ENCODE results near the gene CDC42BPB.

CDC42BPB gene

DNA sequence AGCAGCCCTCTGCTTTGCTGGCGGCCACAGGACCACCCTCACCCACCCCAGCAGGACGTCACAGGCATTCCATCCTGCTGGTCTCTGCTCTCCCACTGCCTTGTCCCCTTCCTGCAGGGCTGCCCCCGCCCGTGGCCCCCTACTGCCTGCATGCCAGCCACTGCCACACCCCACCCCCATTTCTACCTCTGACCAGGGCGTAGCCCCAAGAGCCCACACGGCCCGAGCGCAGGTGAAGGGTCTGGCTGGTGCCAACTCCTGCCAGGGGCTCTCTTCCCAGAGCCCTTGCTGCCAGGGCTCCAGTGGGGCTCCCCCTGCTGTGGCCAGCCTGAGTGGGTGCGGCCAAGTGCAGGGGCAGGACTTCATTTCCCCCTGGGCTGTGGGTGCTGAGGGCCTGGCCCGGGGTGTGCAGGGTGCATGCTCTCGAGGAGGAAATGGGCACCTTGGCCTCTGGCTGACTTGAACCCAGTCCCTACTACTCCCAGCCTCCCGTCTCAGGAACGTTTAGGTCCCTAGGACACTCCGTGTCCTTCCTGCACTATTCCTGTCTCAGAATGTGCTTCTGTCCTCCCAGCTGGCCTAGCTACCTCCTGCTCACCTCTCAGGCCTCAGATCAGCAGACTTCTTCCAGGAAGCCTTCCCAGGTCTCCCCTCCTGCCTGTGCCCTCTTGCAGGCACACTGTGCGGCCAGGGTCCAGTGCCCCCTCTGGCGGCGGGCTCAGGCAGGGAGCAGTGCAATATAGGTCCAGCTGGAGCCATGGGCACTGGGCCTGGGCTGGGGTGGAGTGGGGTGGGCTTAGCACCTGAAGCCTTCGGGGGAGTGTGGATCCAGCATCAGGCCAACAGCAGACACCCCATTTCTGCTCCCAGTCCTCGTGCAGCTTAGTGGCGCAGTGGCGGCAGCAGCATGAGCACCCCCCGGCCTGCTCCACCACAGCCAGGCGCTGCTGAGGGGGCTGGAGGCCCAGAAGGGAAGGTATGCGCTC lies 28.1 kb upstream of the CDC42BPB start:
- no peak for DNase-seq (ENCODE audit: low spot score)
- CTCF ChIA-PET: interaction anchor here (0.7 to 1.4 kb wide), 2 partner anchors 11 to 208 kb away, joined by 3 to 4 read pairs; no protein-coding TSS in a partner anchor
- no peak overlapping the region for H3K27ac ChIP-seq
- TF ChIP-seq, protein P1, sequence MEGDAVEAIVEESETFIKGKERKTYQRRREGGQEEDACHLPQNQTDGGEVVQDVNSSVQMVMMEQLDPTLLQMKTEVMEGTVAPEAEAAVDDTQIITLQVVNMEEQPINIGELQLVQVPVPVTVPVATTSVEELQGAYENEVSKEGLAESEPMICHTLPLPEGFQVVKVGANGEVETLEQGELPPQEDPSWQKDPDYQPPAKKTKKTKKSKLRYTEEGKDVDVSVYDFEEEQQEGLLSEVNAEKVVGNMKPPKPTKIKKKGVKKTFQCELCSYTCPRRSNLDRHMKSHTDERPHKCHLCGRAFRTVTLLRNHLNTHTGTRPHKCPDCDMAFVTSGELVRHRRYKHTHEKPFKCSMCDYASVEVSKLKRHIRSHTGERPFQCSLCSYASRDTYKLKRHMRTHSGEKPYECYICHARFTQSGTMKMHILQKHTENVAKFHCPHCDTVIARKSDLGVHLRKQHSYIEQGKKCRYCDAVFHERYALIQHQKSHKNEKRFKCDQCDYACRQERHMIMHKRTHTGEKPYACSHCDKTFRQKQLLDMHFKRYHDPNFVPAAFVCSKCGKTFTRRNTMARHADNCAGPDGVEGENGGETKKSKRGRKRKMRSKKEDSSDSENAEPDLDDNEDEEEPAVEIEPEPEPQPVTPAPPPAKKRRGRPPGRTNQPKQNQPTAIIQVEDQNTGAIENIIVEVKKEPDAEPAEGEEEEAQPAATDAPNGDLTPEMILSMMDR (conservative IDR thresholded peaks at IDR 0.05; ENCODE audit: low read depth): no peak
- POLR2A ChIA-PET (ENCODE audit: low non-redundant PET): no interaction called here

DNA sequence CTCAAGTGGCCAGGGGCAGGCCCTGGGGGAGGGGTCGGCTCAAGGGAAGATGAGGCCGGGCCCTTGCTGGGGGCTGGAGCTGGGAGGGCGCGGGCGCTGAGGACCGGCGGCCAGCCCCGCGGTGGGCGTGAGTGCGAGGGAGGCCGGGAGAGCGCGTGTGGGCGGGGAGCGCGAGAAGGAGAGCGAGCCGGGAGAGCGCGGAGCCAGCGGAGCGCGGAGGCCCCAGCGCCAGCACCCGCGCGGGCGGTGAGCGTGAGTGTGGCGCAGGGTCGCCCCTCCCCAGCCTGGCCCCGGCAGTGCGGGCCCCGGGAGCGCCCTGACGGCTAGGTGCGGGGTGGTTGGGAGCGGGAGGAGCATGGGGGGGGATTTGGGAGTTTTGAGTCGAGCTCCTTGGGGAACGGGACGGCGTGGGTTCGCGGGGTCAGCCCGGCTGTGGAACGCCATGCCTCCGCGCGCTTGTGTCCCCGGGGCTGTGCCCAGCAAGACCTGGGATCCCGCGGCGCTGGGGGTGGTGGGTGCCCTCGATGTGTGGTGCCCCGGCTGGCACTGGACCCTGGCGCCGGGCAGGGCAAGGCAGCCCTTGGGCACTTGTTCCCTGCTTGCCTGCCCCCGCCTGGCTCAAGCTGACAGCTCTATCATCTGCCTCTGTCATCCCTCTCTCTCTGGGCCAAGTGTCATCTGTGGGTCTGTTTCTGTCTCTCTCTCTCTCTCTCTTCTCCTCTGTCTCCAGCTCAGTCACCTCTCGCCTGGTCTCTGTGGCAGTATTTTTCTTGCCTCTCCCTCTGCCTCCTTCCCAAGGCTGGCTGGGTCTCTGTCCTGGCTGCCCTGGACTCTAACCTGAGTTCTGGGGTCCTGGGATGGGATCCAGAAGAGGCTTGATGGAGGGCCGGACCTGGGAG lies 26.9 kb upstream of the CDC42BPB start, which contains the start of gene LBHD2:
Gene LBHD2, plus strand, starts transcription at position 190 of the 899 bp plus-strand sequence. CDS start 1,803 bp downstream, outside the sequence.
- H3K27ac ChIP-seq: no peak within 1 kb of the TSS
- TF ChIP-seq, protein P1 (conservative IDR thresholded peaks at IDR 0.05; ENCODE audit: low read depth): no peak
- DNase-seq (ENCODE audit: low spot score): no peak
- ChIA-PET POLR2A (ENCODE audit: low non-redundant PET) (no interaction called here), CTCF (interaction anchor here (0.9 kb wide), 1 partner anchor 21 kb away, joined by 3 read pairs; no protein-coding TSS in a partner anchor)

DNA sequence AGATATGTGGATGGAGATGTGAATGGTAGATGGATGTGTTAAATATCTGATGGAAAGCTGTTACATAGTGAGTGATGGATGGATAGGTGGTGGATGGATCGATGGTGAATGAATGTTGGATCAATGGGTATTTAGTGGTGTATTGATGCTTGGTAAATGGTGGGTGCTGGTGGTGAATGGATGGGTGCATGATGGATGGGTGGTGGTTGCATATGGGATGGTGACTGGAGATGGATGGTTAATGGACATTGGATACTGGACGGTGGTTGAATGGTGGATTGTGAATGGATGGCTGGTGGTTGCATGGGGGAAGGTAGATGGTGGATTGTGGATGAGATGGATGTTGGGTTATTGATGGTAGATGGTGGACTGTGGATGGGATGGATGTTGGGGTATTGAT lies 24.6 kb upstream of the CDC42BPB start:
- no peak for DNase-seq (ENCODE audit: low spot score)
- CTCF ChIA-PET: no interaction called here
- POLR2A ChIA-PET (ENCODE audit: low non-redundant PET): no interaction called here
- TF ChIP-seq, protein P1 (conservative IDR thresholded peaks at IDR 0.05; ENCODE audit: low read depth): no peak
- H3K27ac ChIP-seq: no peak overlapping the region

DNA sequence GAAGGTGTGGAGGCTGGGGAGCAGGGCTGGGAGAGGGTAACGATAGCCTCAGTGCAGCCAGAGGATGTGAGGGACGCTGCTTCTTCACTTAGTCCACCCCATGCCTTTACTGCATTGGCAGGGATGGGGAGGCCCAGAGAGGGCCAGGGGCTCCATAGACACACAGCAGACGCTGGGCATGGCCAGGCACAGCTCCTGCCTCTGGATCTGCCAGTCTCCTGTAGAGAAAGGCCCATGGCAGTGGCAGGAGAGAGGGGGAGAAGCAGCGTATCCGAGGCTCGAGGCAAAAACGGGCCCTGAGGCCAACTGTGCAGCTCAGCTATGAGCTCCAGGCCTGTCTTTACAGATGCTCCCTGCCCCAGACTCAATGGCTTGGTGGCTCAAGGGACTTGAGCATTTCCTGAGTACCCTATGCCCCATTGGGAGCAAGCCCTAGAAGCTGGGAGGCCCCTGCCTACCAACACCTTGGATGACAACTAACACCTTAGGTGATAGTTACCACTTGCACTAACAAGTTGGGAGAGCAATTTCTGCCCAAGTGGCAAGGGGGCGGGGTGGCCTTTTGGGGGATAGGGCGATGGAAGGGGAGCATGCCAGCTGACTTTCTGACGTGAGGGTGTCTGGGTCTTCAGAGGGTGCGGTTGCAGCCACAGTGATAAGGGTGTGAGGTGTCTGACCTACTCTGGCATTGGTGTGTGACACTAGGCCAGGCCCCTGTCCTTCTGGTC lies 21.7 kb upstream of the CDC42BPB start:
- TF ChIP-seq, protein P1 (conservative IDR thresholded peaks at IDR 0.05; ENCODE audit: low read depth): no peak
- no peak for DNase-seq (ENCODE audit: low spot score)
- ChIA-PET POLR2A (ENCODE audit: low non-redundant PET) (no interaction called here), CTCF (interaction anchor here (0.6 to 1.4 kb wide), 11 partner anchors 8 to 464 kb away, joined by 3 to 7 read pairs (median 3); no protein-coding TSS in a partner anchor)
- no peak overlapping the region for H3K27ac ChIP-seq

- CTCF ChIA-PET: interaction anchor here (0.6 to 1.4 kb wide), 9 partner anchors 9 to 463 kb away, joined by 3 to 7 read pairs (median 3); no protein-coding TSS in a partner anchor
- peak; percentile 72 for DNase-seq (ENCODE audit: low spot score)
- POLR2A ChIA-PET (ENCODE audit: low non-redundant PET): no interaction called here
- H3K27ac ChIP-seq: no peak overlapping the region
- TF ChIP-seq, protein P1 (conservative IDR thresholded peaks at IDR 0.05; ENCODE audit: low read depth): peak; percentile 77
These were observed 21.0 kb upstream of the CDC42BPB start for GRCh38 chr14:103078420-103078749.
